MCF 10A (cell line): Measurements from ENCODE around the gene LRSAM1. TPM values are rescaled to one million over a fixed set of nuclear protein-coding genes. Genes with fewer than 3 reads are reported as not detected.

Experiments
- BruUV-seq: library from RNA; stranded (reverse); fragments of 400-500 nt; replicated peaks from 2 replicates; lab custom pipeline; 2021; lab: Mats Ljungman, UMichigan
- CTCF ChIA-PET: fragments of 300-600 bp; sonication (Branson Sonifier 250); formaldehyde crosslinking; extraction: SDS; loops from one replicate; lab custom pipeline; 2021; ENCODE audit warnings: antibody characterized with exemption, inconsistent platforms; lab: Yijun Ruan, JAX
- POLR2A ChIA-PET: fragments of 300-600, 350-650 bp; sonication (Branson Sonifier 250); formaldehyde crosslinking; extraction: SDS; loops from one replicate; lab custom pipeline; 2020; ENCODE audit warnings: antibody characterized with exemption, inconsistent platforms; lab: Yijun Ruan, JAX
- DNase-seq: peaks from one replicate; pipeline ENCODE4 v3.0.0-alpha.2; 2018; ENCODE audit not compliant: unreplicated experiment
- H3K27ac Mint-ChIP-seq: one replicate; pipeline ENCODE4 v1.8.0; 2022; ENCODE audit warnings: mild to moderate bottlenecking, low read depth, mixed read lengths; ENCODE audit not compliant: unreplicated experiment
- H3K27me3 Mint-ChIP-seq: one replicate; pipeline ENCODE4 v1.8.0; 2022; ENCODE audit warnings: mixed read lengths; ENCODE audit not compliant: insufficient read depth, unreplicated experiment
- H3K36me3 Mint-ChIP-seq: one replicate; pipeline ENCODE4 v1.8.0; 2022; ENCODE audit warnings: mild to moderate bottlenecking, moderate library complexity, mixed read lengths; ENCODE audit not compliant: insufficient read depth, unreplicated experiment
- H3K4me1 Mint-ChIP-seq: one replicate; pipeline ENCODE4 v1.8.0; 2022; ENCODE audit warnings: mixed read lengths; ENCODE audit not compliant: insufficient read depth, unreplicated experiment
- H3K4me3 Mint-ChIP-seq: one replicate; pipeline ENCODE4 v1.8.0; 2022; ENCODE audit warnings: mild to moderate bottlenecking, moderate library complexity, mixed read lengths; ENCODE audit not compliant: unreplicated experiment
- H3K9me3 Mint-ChIP-seq: one replicate; pipeline ENCODE4 v1.8.0; 2022; ENCODE audit warnings: mixed read lengths; ENCODE audit not compliant: unreplicated experiment
- intact Hi-C: fragments of 100-400 bp; cut with micrococcal nuclease; formaldehyde crosslinking; loops from 2 replicates; pipeline ENCODE4 v1.14.1; 2022
- total RNA-seq: library from RNA; stranded (reverse); gene quantifications from 2 replicates; pipeline ENCODE4 v1.2.3, GENCODE V29; 2022
- TF ChIP-seq, protein P1 (sequence below): fragments of 200-600 bp; IDR thresholded peaks from one replicate; pipeline ENCODE4 v1.8.0; 2022; ENCODE audit warnings: antibody characterized with exemption, mild to moderate bottlenecking; ENCODE audit not compliant: unreplicated experiment

LRSAM1 gene
- total RNA-seq, 1 experiment from 2014 or later = 23.5 TPM

DNA sequence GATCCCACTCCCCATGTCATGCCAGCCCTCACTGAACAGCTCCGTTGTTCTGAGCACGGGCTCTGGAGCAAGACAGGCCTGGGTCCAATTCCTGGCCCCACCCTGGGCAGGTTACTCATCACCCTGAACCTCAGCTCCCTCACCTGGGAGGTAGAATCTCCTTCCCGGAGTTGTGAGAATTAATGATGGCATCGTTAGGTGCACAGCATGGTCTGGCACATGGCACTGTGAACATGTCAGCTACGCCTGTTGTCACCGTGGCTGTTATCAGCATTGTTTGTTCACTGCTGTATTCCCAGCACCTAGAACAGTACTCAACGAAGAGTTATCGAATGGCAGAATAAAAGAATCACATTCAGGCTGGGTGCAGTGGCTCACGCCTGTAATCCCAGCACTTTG is 43.0 kb downstream of the LRSAM1 start:
- ChIA-PET POLR2A (no interaction called here), CTCF (interaction anchor here (0.8 kb wide), 1 partner anchor 241 kb away, joined by 3 read pairs; the partner anchor contains the start of gene TOR2A)
- BruUV-seq = no TSS peak
- Mint-ChIP-seq H3K27me3 (no peaks in the 10 kb centered on the region), H3K4me1 (no peaks in the 10 kb centered on the region), H3K9me3 (no peaks in the 10 kb centered on the region), H3K4me3 (no peak overlapping the region), H3K27ac (no peak overlapping the region), H3K36me3 (peaks cover 68% of the 10 kb centered on the region)
- TF ChIP-seq, protein P1, sequence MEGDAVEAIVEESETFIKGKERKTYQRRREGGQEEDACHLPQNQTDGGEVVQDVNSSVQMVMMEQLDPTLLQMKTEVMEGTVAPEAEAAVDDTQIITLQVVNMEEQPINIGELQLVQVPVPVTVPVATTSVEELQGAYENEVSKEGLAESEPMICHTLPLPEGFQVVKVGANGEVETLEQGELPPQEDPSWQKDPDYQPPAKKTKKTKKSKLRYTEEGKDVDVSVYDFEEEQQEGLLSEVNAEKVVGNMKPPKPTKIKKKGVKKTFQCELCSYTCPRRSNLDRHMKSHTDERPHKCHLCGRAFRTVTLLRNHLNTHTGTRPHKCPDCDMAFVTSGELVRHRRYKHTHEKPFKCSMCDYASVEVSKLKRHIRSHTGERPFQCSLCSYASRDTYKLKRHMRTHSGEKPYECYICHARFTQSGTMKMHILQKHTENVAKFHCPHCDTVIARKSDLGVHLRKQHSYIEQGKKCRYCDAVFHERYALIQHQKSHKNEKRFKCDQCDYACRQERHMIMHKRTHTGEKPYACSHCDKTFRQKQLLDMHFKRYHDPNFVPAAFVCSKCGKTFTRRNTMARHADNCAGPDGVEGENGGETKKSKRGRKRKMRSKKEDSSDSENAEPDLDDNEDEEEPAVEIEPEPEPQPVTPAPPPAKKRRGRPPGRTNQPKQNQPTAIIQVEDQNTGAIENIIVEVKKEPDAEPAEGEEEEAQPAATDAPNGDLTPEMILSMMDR = no peak
- no peak for DNase-seq
- intact Hi-C loops = no loop called here

DNA sequence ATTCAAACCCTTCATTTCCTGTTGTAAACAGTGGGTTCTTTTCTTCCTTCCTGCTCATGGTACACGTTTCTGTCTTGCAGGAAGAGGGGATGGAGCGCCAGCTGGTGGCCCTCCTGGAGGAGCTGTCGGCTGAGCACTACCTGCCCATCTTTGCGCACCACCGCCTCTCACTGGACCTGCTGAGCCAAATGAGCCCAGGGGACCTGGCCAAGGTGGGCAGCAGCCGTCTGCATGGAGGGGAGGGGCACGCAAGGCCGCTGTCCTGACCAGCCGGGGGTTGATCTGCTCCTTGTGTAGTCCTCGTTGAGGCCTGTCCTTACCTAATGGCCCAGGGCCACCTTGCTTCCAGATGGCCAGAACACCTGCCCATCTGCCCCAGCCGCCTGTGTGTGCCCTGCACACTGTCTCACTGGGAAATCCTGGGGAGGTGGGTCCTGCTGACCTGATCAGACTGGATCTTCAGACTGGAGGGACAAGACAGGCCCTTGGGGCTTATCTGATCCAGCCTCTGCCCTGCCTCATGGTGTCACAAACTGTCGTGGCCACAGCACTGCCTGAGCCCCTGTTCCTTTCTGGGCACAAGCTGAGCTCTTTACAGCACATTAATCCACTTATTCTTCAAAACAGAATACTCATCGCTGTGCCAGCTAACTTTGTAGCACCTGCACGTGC is 44.7 kb downstream of the LRSAM1 start:
- TF ChIP-seq, protein P1 = no peak
- Mint-ChIP-seq H3K9me3 (no peaks in the 10 kb centered on the region), H3K4me1 (no peaks in the 10 kb centered on the region), H3K27me3 (no peaks in the 10 kb centered on the region), H3K4me3 (no peak overlapping the region), H3K36me3 (peaks cover 64% of the 10 kb centered on the region), H3K27ac (no peak overlapping the region)
- DNase-seq = no peak
- intact Hi-C loops = no loop called here
- CTCF ChIA-PET = interaction anchor here (0.7 kb wide), 1 partner anchor 11 kb away, joined by 3 read pairs; no protein-coding TSS in a partner anchor
- BruUV-seq = no TSS peak
- POLR2A ChIA-PET = no interaction called here

DNA sequence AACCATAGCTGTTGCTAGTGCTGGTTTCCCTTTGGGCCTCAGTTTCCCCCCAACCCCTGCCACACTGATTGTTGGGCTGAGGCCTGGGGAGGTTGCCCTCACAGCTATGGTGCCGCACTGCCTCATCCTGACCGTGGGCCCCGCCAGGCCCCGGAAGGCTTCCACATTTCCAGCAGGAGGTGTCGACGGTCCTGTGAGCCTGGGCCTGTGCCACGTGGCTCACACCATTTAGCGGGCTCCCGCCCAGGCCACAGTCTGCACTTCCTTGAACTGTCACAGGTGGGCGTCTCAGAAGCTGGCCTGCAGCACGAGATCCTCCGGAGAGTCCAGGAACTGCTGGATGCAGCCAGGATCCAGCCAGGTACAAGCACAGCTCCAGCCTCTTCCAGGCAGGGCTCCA is 45.7 kb downstream of the LRSAM1 start:
- no peak for DNase-seq
- no TSS peak for BruUV-seq
- ChIA-PET CTCF (no interaction called here), POLR2A (no interaction called here)
- Mint-ChIP-seq H3K9me3 (no peaks in the 10 kb centered on the region), H3K4me1 (no peaks in the 10 kb centered on the region), H3K36me3 (peaks cover 72% of the 10 kb centered on the region), H3K4me3 (no peak overlapping the region), H3K27ac (no peak overlapping the region), H3K27me3 (no peaks in the 10 kb centered on the region)
- TF ChIP-seq, protein P1 = no peak
- intact Hi-C loops = no loop called here

DNA sequence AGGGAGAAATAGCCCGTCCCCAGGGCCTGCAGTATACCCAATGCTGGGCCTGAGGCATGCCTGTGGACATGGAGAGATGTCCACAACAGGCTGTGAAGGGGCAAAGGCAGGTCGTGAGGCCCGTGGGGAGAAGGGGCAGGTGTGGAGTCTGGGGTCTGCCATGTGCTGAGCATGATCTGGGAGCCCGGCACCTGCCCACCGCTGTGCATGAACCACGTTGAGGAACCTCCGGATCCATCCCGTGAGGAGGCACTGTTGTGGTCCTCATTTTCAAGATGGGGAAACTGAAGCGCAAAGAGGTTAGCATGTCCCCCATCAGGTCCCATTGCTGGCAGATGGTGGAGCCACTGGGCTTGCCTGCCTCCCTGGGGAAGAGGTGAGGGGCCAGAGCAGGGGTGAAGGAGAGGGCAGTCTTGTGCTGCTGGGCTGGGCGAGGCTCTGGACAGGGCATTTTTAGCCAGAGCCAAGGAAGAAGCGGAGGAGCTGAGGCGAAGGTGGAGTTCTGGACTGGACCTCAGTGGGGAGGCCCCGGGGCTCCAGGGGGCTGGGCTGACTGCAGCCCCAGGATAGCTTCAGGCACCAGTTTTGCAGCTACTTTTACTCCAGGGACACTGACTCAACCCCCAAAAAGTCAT is 46.5 kb downstream of the LRSAM1 start:
- BruUV-seq = no TSS peak
- intact Hi-C loops = no loop called here
- Mint-ChIP-seq H3K27ac (peak overlapping the region; percentile 66), H3K9me3 (no peaks in the 10 kb centered on the region), H3K4me3 (no peak overlapping the region), H3K36me3 (peaks cover 80% of the 10 kb centered on the region), H3K27me3 (no peaks in the 10 kb centered on the region), H3K4me1 (no peaks in the 10 kb centered on the region)
- TF ChIP-seq, protein P1 = no peak
- ChIA-PET POLR2A (interaction anchor here (1.1 kb wide), 1 partner anchor 9 kb away, joined by 3 read pairs; no protein-coding TSS in a partner anchor), CTCF (interaction anchor here (0.6 to 0.9 kb wide), 2 partner anchors 87 to 91 kb away, joined by 3 read pairs; no protein-coding TSS in a partner anchor)
- no peak for DNase-seq
